HG02840 (cell line): Measurements from ENCODE around the gene RHEB.

Source experiments
- ATAC-seq: cut with Tn5 transposase; IDR thresholded peaks from one replicate; pipeline ENCODE4 v1.9.1; 2021; ENCODE audit warnings: mild to moderate bottlenecking, moderate library complexity, moderate number of reproducible peaks; ENCODE audit not compliant: unreplicated experiment, low FRiP score

Gene RHEB, protein sequence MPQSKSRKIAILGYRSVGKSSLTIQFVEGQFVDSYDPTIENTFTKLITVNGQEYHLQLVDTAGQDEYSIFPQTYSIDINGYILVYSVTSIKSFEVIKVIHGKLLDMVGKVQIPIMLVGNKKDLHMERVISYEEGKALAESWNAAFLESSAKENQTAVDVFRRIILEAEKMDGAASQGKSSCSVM

DNA sequence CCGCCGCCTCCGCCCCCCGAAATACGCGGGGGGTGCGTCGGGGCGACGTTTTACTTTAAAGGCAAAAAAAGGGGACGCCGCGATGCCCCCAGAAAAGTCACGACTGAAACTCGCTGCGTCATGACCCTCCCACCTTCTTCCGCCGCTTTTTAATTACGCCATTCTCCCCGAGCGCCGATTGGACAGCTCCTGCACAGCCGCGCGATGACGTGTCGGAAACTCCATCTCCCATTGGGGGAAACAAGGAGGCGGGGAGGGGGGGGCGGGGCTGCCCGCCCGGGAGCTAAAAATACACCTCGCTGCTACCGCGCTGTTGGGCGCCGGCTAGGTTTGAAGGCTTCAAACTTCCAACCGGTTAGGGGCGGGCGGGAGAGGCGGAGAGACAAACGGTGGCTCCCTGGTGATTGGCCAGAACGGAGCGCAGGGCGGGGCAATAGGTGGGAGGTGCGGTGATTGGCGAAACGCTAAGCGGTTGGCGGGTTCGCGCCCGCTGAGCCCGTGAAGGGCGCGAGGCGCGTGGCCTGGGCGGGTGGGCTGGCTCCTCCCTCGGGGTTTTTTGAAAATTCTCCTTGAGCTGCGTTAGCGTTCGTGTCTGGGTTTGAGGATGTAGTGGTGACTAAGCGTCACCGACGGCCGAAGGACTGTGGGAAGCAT is at the start of gene RHEB:
Gene RHEB (minus strand): TSS at position 131 of the 654 bp plus-strand sequence. CDS start 384 bp downstream, outside the sequence.
- ATAC-seq, result peak; percentile 74

DNA sequence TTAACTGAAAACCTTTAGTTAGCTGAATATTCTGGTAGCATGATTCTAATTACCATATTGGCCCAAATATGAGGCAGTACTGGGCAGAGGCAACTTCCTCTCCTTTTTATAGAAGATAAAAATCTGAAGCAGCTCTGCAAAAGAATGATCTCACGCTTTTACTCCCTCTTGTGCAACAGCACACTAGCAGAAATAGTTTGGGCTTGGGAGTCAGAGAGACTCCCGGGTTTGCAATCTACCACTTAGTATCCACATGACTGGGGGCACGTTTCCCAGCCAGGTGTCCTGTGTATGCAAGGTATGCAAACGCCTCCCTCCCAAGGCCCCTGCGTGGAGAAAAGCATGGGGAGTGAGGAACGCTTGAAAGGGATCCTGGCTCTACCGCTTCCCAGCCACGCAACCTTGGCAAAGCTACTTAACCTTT is 47.2 kb upstream of the RHEB start:
- no peak for ATAC-seq

DNA sequence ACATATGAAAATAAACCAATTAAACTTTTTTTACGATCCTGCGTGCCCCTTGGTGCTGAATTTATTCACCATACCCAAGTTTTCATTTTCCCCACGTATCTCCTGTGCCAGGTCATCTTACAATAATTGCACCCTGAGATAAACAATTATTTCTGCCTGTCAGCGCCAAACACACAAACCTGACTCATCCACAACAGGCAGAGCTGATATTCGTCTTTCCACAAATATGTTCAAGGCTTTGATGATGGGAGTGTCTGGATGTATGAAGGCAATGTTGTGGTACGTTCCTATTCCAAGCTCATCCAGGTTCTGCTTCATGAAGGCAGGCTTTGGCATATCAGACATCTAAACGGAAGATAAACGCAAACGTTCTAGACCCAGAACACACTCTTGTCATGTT is 45.8 kb upstream of the RHEB start:
- ATAC-seq, result no peak

DNA sequence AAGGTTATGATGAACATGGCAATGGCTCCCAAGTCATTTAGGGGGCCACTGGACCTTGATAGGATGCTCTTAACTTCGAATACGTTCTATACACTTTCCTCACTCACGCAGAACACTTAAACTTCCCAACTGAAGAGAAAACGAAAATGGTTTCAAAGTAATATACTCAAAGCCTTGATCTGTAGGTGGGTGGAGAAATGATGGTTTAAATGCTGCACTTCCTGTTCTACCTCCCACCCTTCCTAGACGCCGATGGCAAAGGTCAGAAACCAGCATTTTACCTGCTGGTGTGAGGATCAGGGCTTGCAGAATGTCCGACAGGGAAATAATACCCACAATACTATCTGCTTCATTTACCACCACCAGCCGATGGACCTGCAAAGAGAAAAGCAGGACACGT is 40.5 kb upstream of the RHEB start:
- no peak for ATAC-seq

GRCh38 chr7:151559557-151560183 is 40.0 kb upstream of the RHEB start:
- no peak for ATAC-seq

DNA sequence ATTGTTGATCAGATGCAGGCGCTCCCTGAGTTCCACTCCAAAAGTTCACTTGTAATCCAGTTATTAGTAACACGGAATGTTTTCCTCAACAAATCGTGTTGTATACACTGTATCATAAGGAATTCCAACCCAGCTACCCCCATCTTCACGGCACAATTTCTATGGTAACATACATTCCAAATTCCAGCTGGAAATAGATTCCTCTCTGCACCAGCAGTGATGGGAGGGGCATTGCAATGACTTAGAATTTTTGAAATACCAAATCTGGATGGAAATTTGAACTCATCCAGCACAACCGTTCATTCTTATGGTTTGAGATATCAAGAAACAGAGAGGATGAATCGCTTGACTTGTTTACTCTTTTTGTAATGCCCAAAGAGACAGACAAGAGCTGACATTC is 38.9 kb upstream of the RHEB start:
- ATAC-seq, result no peak

DNA sequence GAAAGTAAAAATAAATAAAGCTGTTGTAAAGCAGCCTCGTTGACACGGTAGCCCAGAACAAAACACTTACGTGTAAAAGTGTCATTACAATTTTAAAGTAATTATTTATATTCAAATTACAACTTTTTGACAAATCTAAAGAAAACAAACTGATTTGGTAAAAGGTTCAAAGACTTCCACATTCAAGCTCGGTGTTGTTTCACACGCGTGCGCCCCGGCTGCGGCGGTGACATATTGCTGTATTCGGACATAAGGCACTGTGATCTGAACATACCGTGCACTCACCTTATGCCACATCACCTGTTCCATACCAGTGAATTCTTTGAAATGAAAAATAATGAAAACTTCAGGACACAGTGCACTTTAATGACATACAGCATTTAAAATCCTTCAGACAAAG is 36.9 kb upstream of the RHEB start:
- ATAC-seq, result no peak

DNA sequence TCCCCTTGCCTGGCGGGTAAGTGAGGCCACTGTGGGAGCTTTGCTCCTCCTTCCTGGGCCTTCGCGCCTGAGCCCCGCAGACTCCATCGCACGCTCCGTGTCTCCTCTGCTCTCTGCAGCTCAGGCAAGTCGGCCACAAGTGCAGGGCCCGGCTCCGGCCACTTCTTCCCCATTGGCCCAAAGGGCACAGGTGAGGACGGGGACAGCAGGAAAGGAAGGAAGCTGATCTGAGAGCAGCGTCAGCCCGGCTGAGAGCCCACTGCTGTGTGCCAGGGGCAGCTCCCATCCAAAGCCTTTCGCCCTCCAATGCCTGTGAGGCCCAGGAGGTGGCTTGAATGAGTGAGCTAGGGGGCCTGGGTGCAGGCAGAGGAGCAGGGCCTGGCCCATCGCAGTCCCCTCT is 33.7 kb upstream of the RHEB start:
- no peak for ATAC-seq

- ATAC-seq, result no peak
These were observed 32.8 kb upstream of the RHEB start for GRCh38 chr7:151552352-151553028.

GRCh38 chr7:151551820-151552219 is 32.1 kb upstream of the RHEB start:
- ATAC-seq, result no peak

GRCh38 chr7:151550656-151551286 is 31.1 kb upstream of the RHEB start:
- no peak for ATAC-seq

- ATAC-seq, result no peak
These were observed 29.9 kb upstream of the RHEB start for GRCh38 chr7:151549644-151550043.

DNA sequence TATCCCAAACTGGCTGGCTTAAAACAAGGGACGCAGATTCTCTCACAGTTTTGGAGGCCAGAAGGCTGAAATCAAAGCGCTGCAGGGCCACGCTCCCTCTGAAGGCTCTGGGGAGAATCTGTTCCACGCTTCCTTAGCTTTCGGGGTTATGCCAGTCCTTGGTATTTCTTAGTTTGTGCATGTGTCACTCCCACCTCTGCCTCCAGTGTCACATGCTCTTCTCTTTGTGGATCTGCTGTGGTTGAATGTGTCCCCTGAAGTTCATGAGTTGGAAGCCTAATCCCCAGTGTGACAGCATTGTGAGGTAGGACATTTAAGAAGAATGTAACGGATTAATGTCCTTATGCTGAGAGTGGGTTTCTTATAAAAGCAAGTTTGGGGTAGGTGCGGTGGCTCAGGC is 29.4 kb upstream of the RHEB start:
- ATAC-seq, result no peak

GRCh38 chr7:151544183-151544582 is 24.5 kb upstream of the RHEB start:
- ATAC-seq, result no peak

- no peak for ATAC-seq
These were observed 23.0 kb upstream of the RHEB start for GRCh38 chr7:151542606-151543130.

- no peak for ATAC-seq
These were observed 22.2 kb upstream of the RHEB start for GRCh38 chr7:151541709-151542499.

DNA sequence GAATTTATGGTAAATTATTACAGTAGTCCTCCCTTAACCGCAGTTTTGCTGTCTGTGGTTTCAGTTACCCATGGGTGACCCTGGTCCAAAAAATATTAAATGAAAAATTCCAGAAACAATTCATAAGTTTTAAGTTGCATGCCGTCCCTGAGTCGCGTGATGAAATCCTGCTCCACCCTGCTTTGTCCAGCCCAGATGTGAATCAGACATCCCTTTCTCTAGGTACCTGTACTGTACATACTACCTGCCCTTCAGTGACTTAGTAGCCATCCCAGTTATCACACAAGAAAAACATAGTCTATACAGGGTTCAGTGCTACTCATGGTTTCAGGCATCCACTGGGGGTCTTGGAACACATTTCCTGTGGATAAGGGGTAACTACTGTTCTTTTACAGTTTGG is 20.5 kb upstream of the RHEB start:
- no peak for ATAC-seq

DNA sequence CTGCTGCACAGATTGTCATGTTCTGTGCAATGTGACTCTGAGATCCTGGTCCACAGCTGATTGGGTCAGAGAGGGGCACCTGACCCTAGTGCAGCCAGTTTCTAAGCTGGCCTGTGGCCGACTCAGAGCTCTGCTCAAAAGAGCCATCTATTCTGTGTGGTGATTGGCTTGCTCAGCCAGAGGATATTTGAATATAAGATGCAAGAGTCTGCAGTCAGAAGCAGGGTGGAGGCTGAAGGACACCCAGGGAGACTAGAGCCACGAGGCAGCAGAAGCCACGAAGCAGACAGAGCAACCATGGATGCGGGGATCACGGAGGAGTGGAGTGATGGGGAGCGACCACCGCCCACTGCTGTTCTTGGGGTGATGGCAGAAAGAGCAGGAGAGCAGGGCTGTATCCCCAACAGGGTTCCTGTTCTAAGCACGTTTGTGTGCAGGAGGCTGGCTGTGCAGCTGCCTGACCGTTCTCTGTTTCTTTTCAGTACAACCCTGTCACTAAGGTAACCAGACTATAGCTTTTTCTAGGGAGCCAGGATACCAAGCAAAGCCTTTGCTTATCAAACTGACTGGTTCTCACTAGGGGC is 19.5 kb upstream of the RHEB start:
- ATAC-seq, result peak; percentile 60

DNA sequence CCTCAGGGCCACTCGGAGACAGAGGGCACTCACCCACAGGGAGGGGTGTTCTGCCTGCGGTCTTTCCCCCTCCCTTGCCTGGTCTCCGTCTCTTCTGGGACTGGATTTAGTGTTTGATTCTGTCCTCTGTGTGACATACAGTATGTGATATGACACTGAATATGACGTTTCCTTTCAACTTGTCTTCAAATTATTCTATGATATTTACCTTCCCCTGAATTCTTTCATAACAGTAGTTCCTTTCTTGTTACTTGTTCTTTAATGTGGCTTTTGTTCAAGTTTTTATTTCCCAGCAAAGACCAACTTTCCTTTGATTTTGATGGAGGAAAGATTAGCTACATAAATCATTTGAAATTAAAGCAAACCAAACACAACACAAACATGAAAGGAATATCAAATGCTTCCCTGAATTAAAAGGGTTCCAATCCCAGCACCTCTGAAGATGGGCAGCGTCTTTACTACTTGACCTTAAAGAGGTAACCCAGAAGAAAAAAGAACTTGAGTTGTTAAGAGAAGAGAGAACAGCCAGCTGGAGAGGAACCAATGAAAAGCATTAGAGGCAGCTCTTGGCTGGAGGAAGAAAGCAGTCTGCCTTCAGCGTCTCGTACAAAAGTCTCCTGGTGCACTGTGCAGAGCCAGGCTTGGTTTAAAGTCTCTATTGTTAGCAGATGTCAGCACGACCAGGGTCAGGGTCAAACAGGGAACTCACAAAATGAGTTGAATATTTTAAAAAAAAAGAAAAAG is 18.3 kb upstream of the RHEB start:
- no peak for ATAC-seq
